HepG2 (cell line): ENCODE measurements around the gene PTS. TPM values are rescaled to one million over a fixed set of nuclear protein-coding genes. Genes with fewer than 3 reads are reported as not detected.

Experiments
- CCAR2 ChIP-seq: fragments of 200-400 bp; formaldehyde crosslinking; optimal IDR thresholded peaks from 2 replicates; pipeline ENCODE3; 2018; ENCODE audit warnings: low read depth, mild to moderate bottlenecking, low read length, moderate library complexity
- EHMT2 ChIP-seq: fragments of 200-600 bp; sonication (generic); IDR thresholded peaks from 2 replicates; pipeline ENCODE4 v1.7.0; 2017; ENCODE audit warnings: antibody characterized with exemption, low read depth, low read length, borderline replicate concordance
- EP300 ChIP-seq, 3 experiments: sonication (generic) in 1 of 3; formaldehyde crosslinking in 1 of 3; IDR thresholded peaks; 2 replicates each; pipeline versions ENCODE4 v1.5.1 to v1.6.1; 2011 to 2020; ENCODE audit warnings: low read depth in 2 of 3, low read length in 2 of 3, borderline replicate concordance in 1 of 3, improper control_type of control experiment in 1 of 3, mild to moderate bottlenecking in 1 of 3, missing genetic modification reagents in 1 of 3, moderate library complexity in 1 of 3
- ERF ChIP-seq: IDR thresholded peaks from 2 replicates; pipeline ENCODE4 v1.6.1; 2018; ENCODE audit warnings: missing biosample characterization, missing genetic modification reagents
- LCORL ChIP-seq, 2 experiments: fragments of 450-650 bp in 1 of 2; sonication (generic) in 1 of 2; formaldehyde crosslinking in 1 of 2; IDR thresholded peaks; 2 replicates each; pipeline versions ENCODE4 v1.5.0 to v1.6.1; 2017 to 2020; ENCODE audit warnings: antibody characterized with exemption in 1 of 2, missing genetic modification reagents in 1 of 2
- SPEN ChIP-seq: sonication (generic); formaldehyde crosslinking; IDR thresholded peaks from 2 replicates; pipeline ENCODE4 v1.5.1; 2020; ENCODE audit warnings: low read depth, mild to moderate bottlenecking, missing genetic modification reagents
- TGIF2 ChIP-seq: IDR thresholded peaks from 2 replicates; pipeline ENCODE4 v1.6.1; 2016; ENCODE audit warnings: control low read depth, missing compliant biosample characterization
- U2AF1 ChIP-seq: fragments of 200-400 bp; formaldehyde crosslinking; optimal IDR thresholded peaks from 2 replicates; pipeline ENCODE3; 2017; ENCODE audit warnings: mild to moderate bottlenecking, low read depth, low read length
- YEATS4 ChIP-seq: sonication (generic); formaldehyde crosslinking; IDR thresholded peaks from 2 replicates; pipeline ENCODE4 v1.4.0; 2020; ENCODE audit warnings: missing genetic modification reagents, borderline replicate concordance
- ZNF446 ChIP-seq: sonication (generic); formaldehyde crosslinking; IDR thresholded peaks from 2 replicates; pipeline ENCODE4 v1.5.0; 2020; ENCODE audit warnings: mild to moderate bottlenecking, missing genetic modification reagents
- ZNF552 ChIP-seq: sonication (generic); formaldehyde crosslinking; IDR thresholded peaks from 2 replicates; pipeline ENCODE4 v1.9.0; 2022; ENCODE audit warnings: missing genetic modification reagents, mild to moderate bottlenecking, borderline replicate concordance
- ZNF562 ChIP-seq: sonication (generic); formaldehyde crosslinking; IDR thresholded peaks from 2 replicates; pipeline ENCODE4 v1.8.0; 2022; ENCODE audit warnings: missing genetic modification reagents, borderline replicate concordance
- ZNF766 ChIP-seq: sonication (generic); formaldehyde crosslinking; IDR thresholded peaks from 2 replicates; pipeline ENCODE4 v1.5.0; 2020; ENCODE audit warnings: missing genetic modification reagents, borderline replicate concordance
- ZNF781 ChIP-seq: sonication (generic); formaldehyde crosslinking; IDR thresholded peaks from 2 replicates; pipeline ENCODE4 v1.5.1; 2020; ENCODE audit warnings: borderline replicate concordance, mild to moderate bottlenecking, missing genetic modification reagents; ENCODE audit errors: not compliant biosample characterization
- polyA plus RNA-seq, 8 experiments: library from polyadenylated mRNA; depleted of rRNA in 3 of 8; stranded (reverse) in 7 of 8; unstranded in 1 of 8; fragments of >200 nt; fragmentation: Illumina TruSeq in 4 of 8; extraction: Trizol in 4 of 8; gene quantifications; 2 replicates each; pipeline versions ENCODE4 v1.2.1 to v1.2.3, GENCODE V29; 2011 to 2016; ENCODE audit warnings: low read depth in 4 of 8, missing spikeins in 1 of 8, mixed read lengths in 1 of 8; ENCODE audit not compliant: insufficient read depth in 1 of 8
- total RNA-seq, 5 experiments: library from RNA; depleted of rRNA; stranded (reverse); fragments of >200 nt; fragmentation: Illumina TruSeq; extraction: Trizol; gene quantifications; 2 replicates each; pipeline ENCODE4 v1.2.3, GENCODE V29; 2016; ENCODE audit warnings: low read depth in 1 of 5
- TF ChIP-seq, protein P1 (sequence below): IDR thresholded peaks from 2 replicates; pipeline ENCODE4 v1.6.1; 2018; ENCODE audit warnings: missing genetic modification reagents
- TF ChIP-seq, protein P2 (sequence below): IDR thresholded peaks from 2 replicates; pipeline ENCODE4 v1.6.1; 2016; ENCODE audit warnings: control low read depth
- TF ChIP-seq, protein P3 (sequence below): sonication (generic); formaldehyde crosslinking; IDR thresholded peaks from 2 replicates; pipeline ENCODE4 v1.4.0; 2020; ENCODE audit warnings: missing genetic modification reagents
- TF ChIP-seq, protein P4 (sequence below): sonication (generic); formaldehyde crosslinking; IDR thresholded peaks from 2 replicates; pipeline ENCODE4 v1.4.0; 2020; ENCODE audit warnings: missing genetic modification reagents, borderline replicate concordance
- TF ChIP-seq, protein P5 (sequence below): sonication (generic); formaldehyde crosslinking; IDR thresholded peaks from 2 replicates; pipeline ENCODE4 v1.5.0; 2020; ENCODE audit warnings: mild to moderate bottlenecking, missing genetic modification reagents

PTS gene
- total and polyA plus RNA-seq, 2 of the 13 experiments (the other 11 are each of a cell fraction or from before 2014, with no cell fraction given), result 33.6 to 49.3 TPM

DNA sequence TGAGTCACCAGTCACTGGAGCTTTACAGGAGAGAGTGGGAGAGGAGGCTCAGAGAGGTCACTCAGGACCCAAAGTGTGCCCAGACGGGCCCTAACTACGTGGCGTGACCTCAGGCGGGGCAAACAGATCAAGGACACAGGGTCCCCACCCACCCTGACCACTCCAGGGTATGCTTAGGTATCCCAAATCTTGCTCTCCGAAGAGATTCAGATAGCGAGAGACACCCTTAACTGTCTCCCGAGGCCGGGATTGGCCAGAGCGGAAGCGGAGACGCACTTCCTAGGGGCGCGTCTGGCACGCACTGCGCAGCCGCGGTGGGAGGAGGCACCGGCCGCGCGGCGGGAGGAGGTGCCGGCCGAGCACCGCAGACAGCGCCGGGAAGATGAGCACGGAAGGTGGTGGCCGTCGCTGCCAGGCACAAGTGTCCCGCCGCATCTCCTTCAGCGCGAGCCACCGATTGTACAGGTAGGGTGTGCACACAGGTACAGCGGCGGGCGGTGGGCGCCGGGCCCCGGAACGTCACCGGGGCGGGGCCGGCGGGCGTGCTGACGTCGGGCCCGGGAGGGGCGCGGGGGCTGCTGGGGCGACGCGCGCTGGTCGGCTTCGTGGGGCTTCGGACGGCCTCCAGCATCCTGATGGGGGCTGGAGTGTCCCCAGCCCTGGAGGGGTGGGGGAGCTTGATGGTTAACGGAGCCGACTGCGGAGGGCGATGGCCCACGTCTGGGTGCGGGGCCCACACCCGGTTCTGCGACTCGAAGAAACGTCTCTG lies at the start of gene PTS (continued):
- TF ChIP-seq, protein P1, sequence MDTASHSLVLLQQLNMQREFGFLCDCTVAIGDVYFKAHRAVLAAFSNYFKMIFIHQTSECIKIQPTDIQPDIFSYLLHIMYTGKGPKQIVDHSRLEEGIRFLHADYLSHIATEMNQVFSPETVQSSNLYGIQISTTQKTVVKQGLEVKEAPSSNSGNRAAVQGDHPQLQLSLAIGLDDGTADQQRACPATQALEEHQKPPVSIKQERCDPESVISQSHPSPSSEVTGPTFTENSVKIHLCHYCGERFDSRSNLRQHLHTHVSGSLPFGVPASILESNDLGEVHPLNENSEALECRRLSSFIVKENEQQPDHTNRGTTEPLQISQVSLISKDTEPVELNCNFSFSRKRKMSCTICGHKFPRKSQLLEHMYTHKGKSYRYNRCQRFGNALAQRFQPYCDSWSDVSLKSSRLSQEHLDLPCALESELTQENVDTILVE (CRISPR knock-in tag), result peak; percentile 79
- TF ChIP-seq EHMT2 (no peak), TGIF2 (CRISPR knock-in tag) (no peak), CCAR2 (no peak), YEATS4 (CRISPR knock-in tag) (peak; percentile 87), ZNF766 (peak; percentile 30), U2AF1 (no peak), ZNF552 (CRISPR knock-in tag) (no peak), EP300 (IDR thresholded peaks at IDR 0.05; ENCODE audit: low read depth in 2 of 2, low read length in 2 of 2) (peak in 1 of 2 experiments; percentile 22; a peak in 1 of 4 replicates), EP300 (CRISPR knock-in tag; IDR thresholded peaks at IDR 0.05; ENCODE audit: borderline replicate concordance) (no peak; the same call in 1 of the 2 replicates), ZNF781 (CRISPR knock-in tag) (no peak), ZNF446 (CRISPR knock-in tag) (no peak), ERF (CRISPR knock-in tag) (peak; percentile 82), ZNF562 (CRISPR knock-in tag) (no peak), SPEN (CRISPR knock-in tag) (peak; percentile 77), LCORL (IDR thresholded peaks at IDR 0.05) (no peak), LCORL (CRISPR knock-in tag; IDR thresholded peaks at IDR 0.05) (peak; percentile 45; the same call in 1 of the 2 replicates)
- TF ChIP-seq, protein P2, sequence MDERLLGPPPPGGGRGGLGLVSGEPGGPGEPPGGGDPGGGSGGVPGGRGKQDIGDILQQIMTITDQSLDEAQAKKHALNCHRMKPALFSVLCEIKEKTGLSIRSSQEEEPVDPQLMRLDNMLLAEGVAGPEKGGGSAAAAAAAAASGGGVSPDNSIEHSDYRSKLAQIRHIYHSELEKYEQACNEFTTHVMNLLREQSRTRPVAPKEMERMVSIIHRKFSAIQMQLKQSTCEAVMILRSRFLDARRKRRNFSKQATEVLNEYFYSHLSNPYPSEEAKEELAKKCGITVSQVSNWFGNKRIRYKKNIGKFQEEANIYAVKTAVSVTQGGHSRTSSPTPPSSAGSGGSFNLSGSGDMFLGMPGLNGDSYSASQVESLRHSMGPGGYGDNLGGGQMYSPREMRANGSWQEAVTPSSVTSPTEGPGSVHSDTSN (CRISPR knock-in tag), result no peak
- TF ChIP-seq, protein P3, sequence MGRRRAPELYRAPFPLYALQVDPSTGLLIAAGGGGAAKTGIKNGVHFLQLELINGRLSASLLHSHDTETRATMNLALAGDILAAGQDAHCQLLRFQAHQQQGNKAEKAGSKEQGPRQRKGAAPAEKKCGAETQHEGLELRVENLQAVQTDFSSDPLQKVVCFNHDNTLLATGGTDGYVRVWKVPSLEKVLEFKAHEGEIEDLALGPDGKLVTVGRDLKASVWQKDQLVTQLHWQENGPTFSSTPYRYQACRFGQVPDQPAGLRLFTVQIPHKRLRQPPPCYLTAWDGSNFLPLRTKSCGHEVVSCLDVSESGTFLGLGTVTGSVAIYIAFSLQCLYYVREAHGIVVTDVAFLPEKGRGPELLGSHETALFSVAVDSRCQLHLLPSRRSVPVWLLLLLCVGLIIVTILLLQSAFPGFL (CRISPR knock-in tag), result no peak
- TF ChIP-seq, protein P4, sequence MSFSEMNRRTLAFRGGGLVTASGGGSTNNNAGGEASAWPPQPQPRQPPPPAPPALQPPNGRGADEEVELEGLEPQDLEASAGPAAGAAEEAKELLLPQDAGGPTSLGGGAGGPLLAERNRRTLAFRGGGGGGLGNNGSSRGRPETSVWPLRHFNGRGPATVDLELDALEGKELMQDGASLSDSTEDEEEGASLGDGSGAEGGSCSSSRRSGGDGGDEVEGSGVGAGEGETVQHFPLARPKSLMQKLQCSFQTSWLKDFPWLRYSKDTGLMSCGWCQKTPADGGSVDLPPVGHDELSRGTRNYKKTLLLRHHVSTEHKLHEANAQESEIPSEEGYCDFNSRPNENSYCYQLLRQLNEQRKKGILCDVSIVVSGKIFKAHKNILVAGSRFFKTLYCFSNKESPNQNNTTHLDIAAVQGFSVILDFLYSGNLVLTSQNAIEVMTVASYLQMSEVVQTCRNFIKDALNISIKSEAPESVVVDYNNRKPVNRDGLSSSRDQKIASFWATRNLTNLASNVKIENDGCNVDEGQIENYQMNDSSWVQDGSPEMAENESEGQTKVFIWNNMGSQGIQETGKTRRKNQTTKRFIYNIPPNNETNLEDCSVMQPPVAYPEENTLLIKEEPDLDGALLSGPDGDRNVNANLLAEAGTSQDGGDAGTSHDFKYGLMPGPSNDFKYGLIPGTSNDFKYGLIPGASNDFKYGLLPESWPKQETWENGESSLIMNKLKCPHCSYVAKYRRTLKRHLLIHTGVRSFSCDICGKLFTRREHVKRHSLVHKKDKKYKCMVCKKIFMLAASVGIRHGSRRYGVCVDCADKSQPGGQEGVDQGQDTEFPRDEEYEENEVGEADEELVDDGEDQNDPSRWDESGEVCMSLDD (CRISPR knock-in tag), result 0 out of 2 replicates have a peak, but pooled peaks have one; percentile 4
- TF ChIP-seq, protein P5, sequence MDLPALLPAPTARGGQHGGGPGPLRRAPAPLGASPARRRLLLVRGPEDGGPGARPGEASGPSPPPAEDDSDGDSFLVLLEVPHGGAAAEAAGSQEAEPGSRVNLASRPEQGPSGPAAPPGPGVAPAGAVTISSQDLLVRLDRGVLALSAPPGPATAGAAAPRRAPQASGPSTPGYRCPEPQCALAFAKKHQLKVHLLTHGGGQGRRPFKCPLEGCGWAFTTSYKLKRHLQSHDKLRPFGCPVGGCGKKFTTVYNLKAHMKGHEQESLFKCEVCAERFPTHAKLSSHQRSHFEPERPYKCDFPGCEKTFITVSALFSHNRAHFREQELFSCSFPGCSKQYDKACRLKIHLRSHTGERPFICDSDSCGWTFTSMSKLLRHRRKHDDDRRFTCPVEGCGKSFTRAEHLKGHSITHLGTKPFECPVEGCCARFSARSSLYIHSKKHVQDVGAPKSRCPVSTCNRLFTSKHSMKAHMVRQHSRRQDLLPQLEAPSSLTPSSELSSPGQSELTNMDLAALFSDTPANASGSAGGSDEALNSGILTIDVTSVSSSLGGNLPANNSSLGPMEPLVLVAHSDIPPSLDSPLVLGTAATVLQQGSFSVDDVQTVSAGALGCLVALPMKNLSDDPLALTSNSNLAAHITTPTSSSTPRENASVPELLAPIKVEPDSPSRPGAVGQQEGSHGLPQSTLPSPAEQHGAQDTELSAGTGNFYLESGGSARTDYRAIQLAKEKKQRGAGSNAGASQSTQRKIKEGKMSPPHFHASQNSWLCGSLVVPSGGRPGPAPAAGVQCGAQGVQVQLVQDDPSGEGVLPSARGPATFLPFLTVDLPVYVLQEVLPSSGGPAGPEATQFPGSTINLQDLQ, result no peak
